IMR-90 (cell line): ENCODE data around the gene TMEM141. TPM values are rescaled to one million over a fixed set of nuclear protein-coding genes. Genes with fewer than 3 reads are reported as not detected.

Experiments used
- ATAC-seq: fragments of 200-7000 bp; cut with Tn5 transposase; 2 replicates; pipeline ENCODE4 v1.9.1; 2020; ENCODE audit warnings: low read depth, mild to moderate bottlenecking, moderate library complexity
- BruUV-seq: library from RNA; stranded (reverse); fragments of 400-500 nt; replicated peaks from 2 replicates; lab custom pipeline; 2021; lab: Mats Ljungman, UMichigan
- CTCF ChIA-PET: fragments of 300-600 bp; formaldehyde crosslinking; extraction: SDS; loops from one replicate; lab custom pipeline; 2021; ENCODE audit warnings: antibody characterized with exemption; lab: Yijun Ruan, JAX
- POLR2A ChIA-PET: fragments of 300-600 bp; sonication (Branson Sonifier 250); formaldehyde crosslinking; loops from one replicate; lab custom pipeline; 2022; ENCODE audit warnings: antibody characterized with exemption; ENCODE audit not compliant: unreplicated experiment; lab: Charles Lee
- DNase-seq: peaks from one replicate; pipeline ENCODE4 v3.0.0; 2013
- H2AFZ ChIP-seq: replicated peaks from 2 replicates; pipeline ENCODE3; 2013; ENCODE audit warnings: low read length, mild to moderate bottlenecking; ENCODE audit not compliant: poor library complexity
- H2AK5ac ChIP-seq: 2 replicates; pipeline ENCODE4 v1.6.1; 2013; ENCODE audit warnings: low read depth, low read length, inconsistent platforms
- H2AK9ac ChIP-seq: replicated peaks from 2 replicates; pipeline ENCODE3; 2013; ENCODE audit warnings: mild to moderate bottlenecking, low read depth, low read length, moderate library complexity; ENCODE audit not compliant: poor library complexity
- H2BK120ac ChIP-seq: 2 replicates; pipeline ENCODE4 v1.6.1; 2013; ENCODE audit warnings: low read depth, low read length, inconsistent platforms
- H2BK15ac ChIP-seq: 3 replicates; pipeline ENCODE4 v1.6.1; 2013; ENCODE audit warnings: low read depth, low read length, inconsistent platforms
- H2BK20ac ChIP-seq: 2 replicates; pipeline ENCODE4 v1.6.1; 2013; ENCODE audit warnings: low read depth, mild to moderate bottlenecking, inconsistent platforms, low read length, moderate library complexity
- H2BK5ac ChIP-seq: 2 replicates; pipeline ENCODE4 v1.6.1; 2013; ENCODE audit warnings: mild to moderate bottlenecking, low read depth, low read length, inconsistent platforms; ENCODE audit not compliant: poor library complexity, severe bottlenecking
- H3K14ac ChIP-seq: replicated peaks from 2 replicates; pipeline ENCODE4 v1.6.1; 2013; ENCODE audit warnings: low read depth, low read length, inconsistent platforms
- H3K18ac ChIP-seq: 2 replicates; pipeline ENCODE4 v1.6.1; 2013; ENCODE audit warnings: low read depth, low read length, control low read depth
- H3K23ac ChIP-seq: 2 replicates; pipeline ENCODE4 v1.6.1; 2013; ENCODE audit warnings: low read depth, low read length, inconsistent platforms
- H3K27ac ChIP-seq: 2 replicates; pipeline ENCODE4 v1.5.1; 2013; ENCODE audit warnings: mild to moderate bottlenecking, control low read depth, low read length; ENCODE audit not compliant: insufficient read depth
- H3K27me3 ChIP-seq: 2 replicates; pipeline ENCODE4 v1.6.1; 2013; ENCODE audit warnings: low read length; ENCODE audit not compliant: control insufficient read depth, insufficient read depth
- H3K36me3 ChIP-seq: 2 replicates; pipeline ENCODE4 v1.6.1; 2013; ENCODE audit warnings: low read length, mixed read lengths; ENCODE audit not compliant: control insufficient read depth, insufficient read depth
- H3K4ac ChIP-seq: 2 replicates; pipeline ENCODE4 v1.6.1; 2013; ENCODE audit warnings: low read depth, low read length, inconsistent platforms
- H3K4me1 ChIP-seq: 2 replicates; pipeline ENCODE4 v1.6.1; 2013; ENCODE audit warnings: low read length, mixed read lengths; ENCODE audit not compliant: control insufficient read depth, insufficient read depth
- H3K4me2 ChIP-seq: 2 replicates; pipeline ENCODE4 v1.6.1; 2013; ENCODE audit warnings: low read depth, mild to moderate bottlenecking, control low read depth, low read length, moderate library complexity
- H3K4me3 ChIP-seq: 2 replicates; pipeline ENCODE4 v1.5.1; 2013; ENCODE audit warnings: low read depth, mild to moderate bottlenecking, control low read depth, low read length, moderate library complexity; ENCODE audit not compliant: insufficient read depth
- H3K56ac ChIP-seq: 2 replicates; pipeline ENCODE4 v1.6.1; 2013; ENCODE audit warnings: low read length, inconsistent platforms; ENCODE audit not compliant: insufficient read depth; ENCODE audit errors: extremely low read depth
- H3K79me1 ChIP-seq, 2 experiments: 2 replicates each; pipeline ENCODE4 v1.6.1; 2013; ENCODE audit warnings: low read length in 2 of 2, inconsistent platforms in 1 of 2, low read depth in 1 of 2
- H3K9ac ChIP-seq: 2 replicates; pipeline ENCODE4 v1.6.1; 2013; ENCODE audit warnings: low read depth, low read length, control low read depth
- H3K9me1 ChIP-seq: 2 replicates; pipeline ENCODE4 v1.6.1; 2013; ENCODE audit warnings: low read length, inconsistent platforms; ENCODE audit not compliant: insufficient read depth
- H3K9me3 ChIP-seq: 2 replicates; pipeline ENCODE4 v1.6.1; 2013; ENCODE audit warnings: low read length; ENCODE audit not compliant: control insufficient read depth, insufficient read depth
- H4K20me1 ChIP-seq: 2 replicates; pipeline ENCODE4 v1.6.1; 2013; ENCODE audit warnings: low read length, inconsistent platforms; ENCODE audit not compliant: insufficient read depth
- H4K5ac ChIP-seq: 2 replicates; pipeline ENCODE4 v1.6.1; 2013; ENCODE audit warnings: mild to moderate bottlenecking, low read depth, low read length, control low read depth
- H4K8ac ChIP-seq, 2 experiments: 2 replicates each; pipeline ENCODE4 v1.6.1; 2013; ENCODE audit warnings: low read depth in 2 of 2, low read length in 2 of 2, control low read depth in 1 of 2, inconsistent platforms in 1 of 2
- H4K91ac ChIP-seq: 2 replicates; pipeline ENCODE4 v1.6.1; 2013; ENCODE audit warnings: low read depth, low read length, inconsistent platforms; ENCODE audit not compliant: insufficient read depth
- BHLHE40 ChIP-seq: fragments of 150-350 bp; IDR thresholded peaks from 2 replicates; pipeline ENCODE4 v1.6.1; 2016; ENCODE audit warnings: mild to moderate bottlenecking, low read depth, low read length
- CEBPB ChIP-seq: IDR thresholded peaks from 2 replicates; pipeline ENCODE4 v1.6.1; 2012; ENCODE audit warnings: low read depth, low read length, improper control_type of control experiment
- CHD1 ChIP-seq: IDR thresholded peaks from 2 replicates; pipeline ENCODE4 v1.6.1; 2012; ENCODE audit warnings: low read depth, low read length, improper control_type of control experiment
- CTCF ChIP-seq: conservative IDR thresholded peaks from 2 replicates; pipeline ENCODE4 v1.5.1; 2012; ENCODE audit warnings: mild to moderate bottlenecking, low read depth, low read length, improper control_type of control experiment
- ELK1 ChIP-seq: fragments of 150-350 bp; IDR thresholded peaks from 2 replicates; pipeline ENCODE4 v1.6.1; 2016; ENCODE audit warnings: low read depth, mild to moderate bottlenecking, low read length, moderate library complexity, borderline replicate concordance
- FOS ChIP-seq: fragments of 150-350 bp; IDR thresholded peaks from 2 replicates; pipeline ENCODE4 v1.6.1; 2016; ENCODE audit warnings: low read depth, low read length
- MAFK ChIP-seq: IDR thresholded peaks from 2 replicates; pipeline ENCODE4 v1.6.1; 2012; ENCODE audit warnings: low read depth, low read length, improper control_type of control experiment
- MAZ ChIP-seq: IDR thresholded peaks from 2 replicates; pipeline ENCODE4 v1.6.1; 2012; ENCODE audit warnings: low read depth, mild to moderate bottlenecking, low read length, improper control_type of control experiment, moderate library complexity, borderline replicate concordance
- MXI1 ChIP-seq: IDR thresholded peaks from 2 replicates; pipeline ENCODE4 v1.6.1; 2012; ENCODE audit warnings: low read depth, mild to moderate bottlenecking, low read length, moderate library complexity, borderline replicate concordance
- NFE2L2 ChIP-seq: fragments of 150-350 bp; IDR thresholded peaks from 2 replicates; pipeline ENCODE4 v1.6.1; 2016; ENCODE audit warnings: low read depth, mild to moderate bottlenecking, low read length
- POLR2A ChIP-seq: IDR thresholded peaks from 2 replicates; pipeline ENCODE4 v1.6.1; 2012; ENCODE audit warnings: mild to moderate bottlenecking, low read depth, low read length
- RAD21 ChIP-seq: IDR thresholded peaks from 2 replicates; pipeline ENCODE4 v1.6.1; 2012; ENCODE audit warnings: low read length, improper control_type of control experiment
- RCOR1 ChIP-seq: IDR thresholded peaks from 2 replicates; pipeline ENCODE4 v1.6.1; 2012; ENCODE audit warnings: mild to moderate bottlenecking, low read length, improper control_type of control experiment; ENCODE audit not compliant: insufficient replicate concordance
- RFX5 ChIP-seq: IDR thresholded peaks from 2 replicates; pipeline ENCODE4 v1.8.0; 2012; ENCODE audit warnings: low read depth, mild to moderate bottlenecking, low read length, moderate library complexity
- SMC3 ChIP-seq: fragments of 150-350 bp; IDR thresholded peaks from 2 replicates; pipeline ENCODE4 v1.6.1; 2016; ENCODE audit warnings: low read depth, mild to moderate bottlenecking, antibody characterized with exemption, low read length, moderate library complexity
- USF2 ChIP-seq: fragments of 150-350 bp; IDR thresholded peaks from 2 replicates; pipeline ENCODE4 v1.6.1; 2017; ENCODE audit warnings: mild to moderate bottlenecking, antibody characterized with exemption, low read length, low read depth
- WGBS, 2 experiments: methylation state at CpG; one replicate each; pipeline versions ENCODE4 v1.1.5 to v1.1.7; 2013; ENCODE audit warnings: missing lambda C conversion rate in 2 of 2; ENCODE audit not compliant: insufficient read length in 1 of 2; ENCODE audit errors: extremely low coverage in 2 of 2; 5-methylcytosine and 5-hydroxymethylcytosine counted together
- dilution Hi-C: fragments of 300-500 bp; cut with HindIII; formaldehyde crosslinking; loops from one replicate; pipeline ENCODE4 v1.14.3; 2018; ENCODE audit warnings: low sequenced_read_pairs; ENCODE audit not compliant: unreplicated experiment
- in situ Hi-C: fragments of 300-500 bp; cut with MboI; formaldehyde crosslinking; loops from 3 replicates; pipeline ENCODE4 v1.14.3; 2019; ENCODE audit warnings: low sequenced_read_pairs, inconsistent platforms, mixed read lengths
- intact Hi-C: fragments of 100-400 bp; cut with micrococcal nuclease; formaldehyde crosslinking; loops from 2 replicates; pipeline ENCODE4 v1.10.0; 2022
- polyA plus RNA-seq, 3 experiments: library from polyadenylated mRNA; depleted of rRNA; stranded (reverse); fragments of >200 nt; gene quantifications; 2 replicates each; pipeline ENCODE4 v1.2.3, GENCODE V29; 2012; ENCODE audit warnings: low replicate concordance in 1 of 3
- total RNA-seq: library from RNA; depleted of rRNA; stranded (reverse); fragments of >200 nt; gene quantifications from 2 replicates; pipeline ENCODE4 v1.2.3, GENCODE V29; 2012

TMEM141 gene
- total and polyA plus RNA-seq, 2 of the 4 experiments (the other 2 are of a cell fraction), result 39.1 to 77.8 TPM

GRCh38 chr9:136774416-136775045, 16.6 kb upstream of the TMEM141 start:
- no peak overlapping the region for H2AK9ac ChIP-seq
- ChIA-PET POLR2A (no interaction called here), CTCF (no interaction called here)
- H3K18ac ChIP-seq, result no peak overlapping the region
- H3K23ac ChIP-seq, result no peak overlapping the region
- H3K9ac ChIP-seq, result no peak overlapping the region
- intact Hi-C loops, result no loop called here
- no peak for ATAC-seq
- no peak overlapping the region for H2AFZ ChIP-seq
- dilution Hi-C loops, result no loop called here
- 75% methylated on average over 5 of the region's 12 CpGs; no CpG with 5 or more reads in 1 of the 2 experiments for whole genome bisulfite sequencing, 2 experiments
- no peak for DNase-seq
- H3K4ac ChIP-seq, result no peak overlapping the region
- H3K56ac ChIP-seq, result no peak overlapping the region
- H3K36me3 ChIP-seq, result no peaks in the 10 kb centered on the region
- H2BK20ac ChIP-seq, result no peak overlapping the region
- no peak overlapping the region for H4K5ac ChIP-seq
- no peak for TF ChIP-seq ELK1
- no peak for TF ChIP-seq USF2
- TF ChIP-seq SMC3, result no peak
- TF ChIP-seq MXI1, result no peak
- TF ChIP-seq POLR2A, result no peak
- no peak for TF ChIP-seq CTCF
- TF ChIP-seq RAD21, result no peak
- no peak for TF ChIP-seq MAZ
- no peak for TF ChIP-seq RFX5
- no peak for TF ChIP-seq CHD1
- TF ChIP-seq CEBPB, result no peak
- TF ChIP-seq FOS, result no peak
- TF ChIP-seq MAFK, result no peak
- no peak for TF ChIP-seq NFE2L2
- TF ChIP-seq BHLHE40, result no peak
- no peak for TF ChIP-seq RCOR1
- H2BK15ac ChIP-seq, result no peak overlapping the region
- no peak overlapping the region for H3K4me3 ChIP-seq
- in situ Hi-C loops, result no loop called here
- H3K4me2 ChIP-seq, result no peak overlapping the region
- BruUV-seq, result no TSS peak
- H3K27me3 ChIP-seq, result peaks cover 28% of the 10 kb centered on the region
- peaks cover 9% of the 10 kb centered on the region for H3K9me3 ChIP-seq
- H3K4me1 ChIP-seq, result no peaks in the 10 kb centered on the region
- no peak overlapping the region for H4K91ac ChIP-seq
- no peaks in the 10 kb centered on the region for H3K79me1 ChIP-seq
- no peak overlapping the region for H2BK120ac ChIP-seq
- no peak overlapping the region for H2AK5ac ChIP-seq
- H4K8ac ChIP-seq, result no peak overlapping the region
- no peak overlapping the region for H3K27ac ChIP-seq
- no peak overlapping the region for H3K14ac ChIP-seq
- H3K9me1 ChIP-seq, result no peaks in the 10 kb centered on the region
- H4K20me1 ChIP-seq, result no peaks in the 10 kb centered on the region
- H2BK5ac ChIP-seq, result no peak overlapping the region
